NCI-H2171 (cell line): Measurements from ENCODE around the gene EDN2.
A peak's percentile ranks its signal among the peaks of the same experiment; 100 is the strongest.

Source experiments
- DNase-seq: peaks from one replicate; lab custom pipeline; 2025; lab: John Stamatoyannopoulos, UW

EDN2 gene

GRCh38 chr1:41484402-41485241 is at the start of gene EDN2:
Gene EDN2 (minus strand): TSS chr1:41484683. CDS start chr1:41484601, 82 bp downstream.
- DNase-seq: peak; percentile 60

- no peak for DNase-seq
Observed at GRCh38 chr1:41533731-41534080, 49.2 kb upstream of the EDN2 start.

- no peak for DNase-seq
Observed at GRCh38 chr1:41533016-41533730, 48.7 kb upstream of the EDN2 start.

GRCh38 chr1:41532206-41532975 is 47.9 kb upstream of the EDN2 start:
- DNase-seq: no peak

- DNase-seq: no peak
Observed at GRCh38 chr1:41530411-41530810, 45.9 kb upstream of the EDN2 start.

GRCh38 chr1:41529621-41530395 is 45.3 kb upstream of the EDN2 start:
- DNase-seq: no peak

- DNase-seq: no peak
Observed at GRCh38 chr1:41528726-41529605, 44.5 kb upstream of the EDN2 start.

- DNase-seq: no peak
Observed at GRCh38 chr1:41528106-41528505, 43.6 kb upstream of the EDN2 start.

GRCh38 chr1:41526956-41527561 is 42.6 kb upstream of the EDN2 start:
- DNase-seq: no peak

- no peak for DNase-seq
Observed at GRCh38 chr1:41525891-41526587, 41.6 kb upstream of the EDN2 start.

- DNase-seq: no peak
Observed at GRCh38 chr1:41524676-41525675, 40.5 kb upstream of the EDN2 start.

- no peak for DNase-seq
Observed at GRCh38 chr1:41523949-41524675, 39.6 kb upstream of the EDN2 start.

GRCh38 chr1:41523071-41523470 is 38.6 kb upstream of the EDN2 start:
- DNase-seq: no peak

GRCh38 chr1:41521766-41522165 is 37.3 kb upstream of the EDN2 start:
- DNase-seq: no peak

GRCh38 chr1:41520951-41521752 is 36.7 kb upstream of the EDN2 start:
- DNase-seq: no peak

GRCh38 chr1:41519667-41520066 is 35.2 kb upstream of the EDN2 start:
- no peak for DNase-seq

GRCh38 chr1:41518471-41518870 is 34.0 kb upstream of the EDN2 start:
- DNase-seq: no peak
